GM06990 (cell line): Measurements from ENCODE around the gene ANKRD11.
A peak's percentile ranks its signal among the peaks of the same experiment; 100 is the strongest.

ENCODE experiments used
- DNase-seq: peaks from one replicate; pipeline ENCODE4 v3.0.0-alpha.2; 2011; ENCODE audit not compliant: insufficient read length; ENCODE audit errors: extremely low read depth
- H3K27me3 ChIP-seq: replicated peaks from 2 replicates; pipeline ENCODE4 v1.6.0; 2011; ENCODE audit warnings: low read length; ENCODE audit not compliant: control insufficient read depth, insufficient read depth
- H3K36me3 ChIP-seq: 2 replicates; pipeline ENCODE4 v1.5.1; 2011; ENCODE audit warnings: low read length; ENCODE audit not compliant: control insufficient read depth, insufficient read depth
- H3K4me3 ChIP-seq: replicated peaks from 2 replicates; pipeline ENCODE4 v1.5.1; 2011; ENCODE audit warnings: low read depth, mild to moderate bottlenecking, control low read depth, low read length
- TF ChIP-seq, protein P1 (sequence below): IDR thresholded peaks from 2 replicates; pipeline ENCODE4 v1.5.1; 2011; ENCODE audit warnings: low read length, control low read depth, mild to moderate bottlenecking, inconsistent platforms; ENCODE audit not compliant: insufficient read depth, poor library complexity, severe bottlenecking

ANKRD11 gene

GRCh38 chr16:89317729-89318429, 172.5 kb downstream of the ANKRD11 start:
- TF ChIP-seq, protein P1, sequence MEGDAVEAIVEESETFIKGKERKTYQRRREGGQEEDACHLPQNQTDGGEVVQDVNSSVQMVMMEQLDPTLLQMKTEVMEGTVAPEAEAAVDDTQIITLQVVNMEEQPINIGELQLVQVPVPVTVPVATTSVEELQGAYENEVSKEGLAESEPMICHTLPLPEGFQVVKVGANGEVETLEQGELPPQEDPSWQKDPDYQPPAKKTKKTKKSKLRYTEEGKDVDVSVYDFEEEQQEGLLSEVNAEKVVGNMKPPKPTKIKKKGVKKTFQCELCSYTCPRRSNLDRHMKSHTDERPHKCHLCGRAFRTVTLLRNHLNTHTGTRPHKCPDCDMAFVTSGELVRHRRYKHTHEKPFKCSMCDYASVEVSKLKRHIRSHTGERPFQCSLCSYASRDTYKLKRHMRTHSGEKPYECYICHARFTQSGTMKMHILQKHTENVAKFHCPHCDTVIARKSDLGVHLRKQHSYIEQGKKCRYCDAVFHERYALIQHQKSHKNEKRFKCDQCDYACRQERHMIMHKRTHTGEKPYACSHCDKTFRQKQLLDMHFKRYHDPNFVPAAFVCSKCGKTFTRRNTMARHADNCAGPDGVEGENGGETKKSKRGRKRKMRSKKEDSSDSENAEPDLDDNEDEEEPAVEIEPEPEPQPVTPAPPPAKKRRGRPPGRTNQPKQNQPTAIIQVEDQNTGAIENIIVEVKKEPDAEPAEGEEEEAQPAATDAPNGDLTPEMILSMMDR = no peak
- H3K27me3 ChIP-seq = no peaks in the 10 kb centered on the region
- no peak for DNase-seq
- H3K36me3 ChIP-seq = peaks cover 25% of the 10 kb centered on the region
- no peak overlapping the region for H3K4me3 ChIP-seq

DNA sequence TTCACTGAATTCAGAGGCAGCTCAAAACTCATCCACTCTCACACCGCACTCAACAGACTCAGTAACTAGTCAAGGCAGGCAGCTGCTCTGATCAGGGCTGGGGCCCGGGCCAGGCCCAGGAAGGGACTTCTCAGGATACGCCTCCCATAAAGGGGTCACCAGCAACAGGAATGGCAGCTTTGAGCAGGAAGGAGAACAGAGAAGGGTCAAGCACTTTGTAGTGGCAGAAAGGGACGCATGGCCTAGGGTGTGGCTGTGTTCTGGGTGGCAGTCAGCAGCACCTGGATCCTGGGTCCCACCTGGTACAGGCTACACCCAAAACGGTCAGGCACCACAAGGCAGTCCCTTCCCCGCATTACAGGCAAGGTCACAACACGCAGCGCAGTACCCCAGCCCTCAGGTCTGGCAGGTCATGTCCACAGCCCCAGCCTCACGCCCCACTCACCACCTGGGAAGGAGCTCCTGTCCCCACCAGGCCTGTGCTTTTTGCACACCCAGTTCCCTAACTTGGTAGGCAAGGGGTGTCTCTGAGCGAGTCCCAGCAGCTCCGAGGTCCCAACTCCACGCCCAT, 173.2 kb downstream of the ANKRD11 start:
- Histone ChIP-seq H3K4me3 (no peak overlapping the region), H3K36me3 (peaks cover 28% of the 10 kb centered on the region), H3K27me3 (no peaks in the 10 kb centered on the region)
- TF ChIP-seq, protein P1 = no peak
- DNase-seq = no peak

DNA sequence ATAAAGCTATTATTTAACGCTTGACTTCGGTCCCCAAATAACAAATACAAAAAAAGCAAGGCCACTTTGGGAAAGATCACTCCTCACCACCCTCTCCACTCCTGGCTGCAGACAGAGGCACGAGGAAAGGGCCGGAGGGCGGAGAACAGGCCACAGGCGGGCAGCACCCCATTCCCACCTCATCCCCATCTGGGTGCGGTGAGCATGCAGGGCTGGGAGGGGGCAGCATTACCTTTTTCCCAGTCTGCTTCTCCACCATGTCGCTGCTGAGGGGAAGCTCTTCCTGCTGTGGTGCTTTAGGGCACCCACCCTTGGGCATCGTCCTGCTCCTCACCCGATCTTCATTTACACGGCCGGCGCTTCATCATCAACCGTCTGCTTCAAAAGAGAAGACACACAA, 173.7 kb downstream of the ANKRD11 start:
- no peak for DNase-seq
- no peak overlapping the region for H3K4me3 ChIP-seq
- H3K36me3 ChIP-seq = peaks cover 30% of the 10 kb centered on the region
- H3K27me3 ChIP-seq = no peaks in the 10 kb centered on the region
- TF ChIP-seq, protein P1 = no peak

DNA sequence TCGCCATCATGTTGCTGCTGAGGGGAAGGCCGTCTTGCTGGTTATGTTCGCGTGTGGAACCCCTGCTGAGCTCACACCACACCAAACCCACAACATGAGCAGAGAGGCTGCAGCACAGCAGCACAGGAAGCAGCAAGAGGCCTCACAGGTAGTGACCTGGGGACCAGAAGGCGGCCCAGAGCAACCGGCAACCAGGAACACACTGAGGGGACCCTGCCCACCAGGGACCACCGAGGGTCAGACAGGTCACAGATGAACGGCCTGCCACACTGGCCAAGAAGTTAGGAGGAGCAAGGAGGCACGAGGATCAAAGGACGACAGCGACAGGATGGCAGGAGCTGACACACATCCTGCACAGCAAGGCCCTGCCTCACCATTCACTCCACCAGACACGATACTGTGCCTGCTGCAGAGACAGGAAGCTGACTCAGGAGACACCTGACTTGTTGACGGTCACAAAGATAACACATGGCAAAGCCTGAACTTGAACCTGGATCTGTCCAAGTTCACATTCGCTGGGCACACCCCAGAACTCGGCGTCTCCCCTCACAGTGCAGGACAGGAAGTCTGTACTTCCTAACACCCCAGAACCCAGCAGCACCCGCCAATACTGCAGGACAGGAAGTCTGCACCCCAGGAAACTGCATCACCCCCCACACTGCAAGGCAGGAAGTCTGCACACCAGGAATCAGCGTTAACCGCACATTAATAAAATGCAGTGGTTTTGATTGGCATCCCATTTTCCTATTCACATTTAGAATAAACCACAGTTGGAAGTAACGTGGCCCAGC, 174.4 kb downstream of the ANKRD11 start:
- Histone ChIP-seq H3K36me3 (peaks cover 28% of the 10 kb centered on the region), H3K4me3 (no peak overlapping the region), H3K27me3 (no peaks in the 10 kb centered on the region)
- TF ChIP-seq, protein P1 = no peak
- DNase-seq = peak; percentile 49

- TF ChIP-seq, protein P1 = no peak
- no peak overlapping the region for H3K4me3 ChIP-seq
- no peaks in the 10 kb centered on the region for H3K27me3 ChIP-seq
- H3K36me3 ChIP-seq = peaks cover 26% of the 10 kb centered on the region
- DNase-seq = no peak
Observed at GRCh38 chr16:89315271-89315670, 175.1 kb downstream of the ANKRD11 start.
